Activated naive CD4-positive, alpha-beta T cell treated with anti-CD3 and anti-CD28 coated beads, Interleukin-2, amount 10 ng/mL, durations not matched to agents 7 days and 5 days (primary cell): ENCODE results near the gene GIGYF2.
A peak's percentile ranks its signal among the peaks of the same experiment; 100 is the strongest.

Experiments
- CTCF ChIA-PET: fragments of 350-600 bp; sonication (Branson Sonifier 250); formaldehyde crosslinking; loops from one replicate; lab custom pipeline; 2021; ENCODE audit warnings: antibody characterized with exemption; lab: Charles Lee
- DNase-seq: peaks from one replicate; pipeline ENCODE4 v3.0.0-alpha.2; 2020
- H3K27ac Mint-ChIP-seq: one replicate; pipeline ENCODE4 v1.8.0; 2021; ENCODE audit warnings: mild to moderate bottlenecking, moderate library complexity, mixed read lengths
- H3K27me3 Mint-ChIP-seq: one replicate; pipeline ENCODE4 v1.8.0; 2021; ENCODE audit warnings: mild to moderate bottlenecking, mixed read lengths
- H3K36me3 Mint-ChIP-seq: one replicate; pipeline ENCODE4 v1.8.0; 2021; ENCODE audit warnings: mixed read lengths
- H3K4me1 Mint-ChIP-seq: one replicate; pipeline ENCODE4 v1.8.0; 2021; ENCODE audit warnings: mixed read lengths
- H3K4me3 Mint-ChIP-seq: one replicate; pipeline ENCODE4 v1.8.0; 2021; ENCODE audit warnings: mild to moderate bottlenecking, moderate library complexity, mixed read lengths
- H3K9me3 Mint-ChIP-seq: one replicate; pipeline ENCODE4 v1.8.0; 2021; ENCODE audit warnings: mixed read lengths

GIGYF2 gene

GRCh38 chr2:232874677-232875223 is 177.6 kb downstream of the GIGYF2 start:
- peaks cover 45% of the 10 kb centered on the region for H3K27me3 Mint-ChIP-seq
- H3K9me3 Mint-ChIP-seq, result no peaks in the 10 kb centered on the region
- no peak overlapping the region for H3K27ac Mint-ChIP-seq
- H3K4me3 Mint-ChIP-seq, result peak overlapping the region; percentile 64
- no peaks in the 10 kb centered on the region for H3K36me3 Mint-ChIP-seq
- H3K4me1 Mint-ChIP-seq, result peaks cover 7% of the 10 kb centered on the region
- DNase-seq, result peak; percentile 8
- CTCF ChIA-PET, result no interaction called here

GRCh38 chr2:232875256-232876121 is 178.4 kb downstream of the GIGYF2 start:
- Mint-ChIP-seq H3K4me3 (peak overlapping the region; percentile 64), H3K36me3 (no peaks in the 10 kb centered on the region), H3K9me3 (no peaks in the 10 kb centered on the region), H3K4me1 (peaks cover 7% of the 10 kb centered on the region), H3K27me3 (peaks cover 45% of the 10 kb centered on the region), H3K27ac (no peak overlapping the region)
- CTCF ChIA-PET, result no interaction called here
- peak; percentile 20 for DNase-seq

- Mint-ChIP-seq H3K4me3 (peak overlapping the region; percentile 66), H3K36me3 (no peaks in the 10 kb centered on the region)
Measured at GRCh38 chr2:232876161-232876977, 179.2 kb downstream of the GIGYF2 start.

DNA sequence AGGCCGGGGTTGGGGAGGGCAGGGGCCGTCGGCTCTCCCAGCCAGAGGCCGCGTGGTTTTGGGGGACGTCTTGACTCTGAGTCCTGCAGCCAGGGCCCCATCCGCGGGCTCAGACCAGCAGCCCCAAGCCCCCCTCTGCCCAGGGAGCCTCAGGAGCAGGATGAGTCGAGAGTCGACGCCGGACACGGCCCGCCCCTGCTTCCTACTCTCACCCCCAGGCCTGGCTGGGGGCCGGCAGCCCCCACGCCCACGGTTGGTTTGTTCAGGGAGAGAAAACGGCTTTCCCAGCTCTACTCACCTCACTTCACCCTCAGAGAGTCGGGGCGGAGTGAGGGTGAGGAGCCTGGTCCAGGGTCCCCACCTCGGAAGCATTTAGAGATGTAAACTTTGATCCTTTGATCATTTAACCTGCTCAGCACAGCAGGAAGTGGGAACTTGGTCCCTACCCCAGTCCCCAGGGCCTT is 179.9 kb downstream of the GIGYF2 start:
- Mint-ChIP-seq H3K9me3 (no peaks in the 10 kb centered on the region), H3K27me3 (peaks cover 45% of the 10 kb centered on the region), H3K4me3 (peak overlapping the region; percentile 28), H3K4me1 (peaks cover 7% of the 10 kb centered on the region), H3K27ac (no peak overlapping the region), H3K36me3 (no peaks in the 10 kb centered on the region)
- CTCF ChIA-PET, result no interaction called here
- DNase-seq, result no peak

More at GRCh38 chr2:232876161-232876977, 179.2 kb downstream of the GIGYF2 start:
- no peaks in the 10 kb centered on the region for H3K9me3 Mint-ChIP-seq
- CTCF ChIA-PET, result no interaction called here
- peaks cover 7% of the 10 kb centered on the region for H3K4me1 Mint-ChIP-seq
- peaks cover 45% of the 10 kb centered on the region for H3K27me3 Mint-ChIP-seq
- DNase-seq, result peak; percentile 59
- no peak overlapping the region for H3K27ac Mint-ChIP-seq

GRCh38 chr2:232877940-232878511 is 180.9 kb downstream of the GIGYF2 start:
- H3K27ac Mint-ChIP-seq, result no peak overlapping the region
- H3K4me3 Mint-ChIP-seq, result peak overlapping the region; percentile 26
- CTCF ChIA-PET, result no interaction called here
- no peak for DNase-seq
- H3K9me3 Mint-ChIP-seq, result no peaks in the 10 kb centered on the region
- no peaks in the 10 kb centered on the region for H3K36me3 Mint-ChIP-seq
- peaks cover 7% of the 10 kb centered on the region for H3K4me1 Mint-ChIP-seq
- peaks cover 45% of the 10 kb centered on the region for H3K27me3 Mint-ChIP-seq

DNA sequence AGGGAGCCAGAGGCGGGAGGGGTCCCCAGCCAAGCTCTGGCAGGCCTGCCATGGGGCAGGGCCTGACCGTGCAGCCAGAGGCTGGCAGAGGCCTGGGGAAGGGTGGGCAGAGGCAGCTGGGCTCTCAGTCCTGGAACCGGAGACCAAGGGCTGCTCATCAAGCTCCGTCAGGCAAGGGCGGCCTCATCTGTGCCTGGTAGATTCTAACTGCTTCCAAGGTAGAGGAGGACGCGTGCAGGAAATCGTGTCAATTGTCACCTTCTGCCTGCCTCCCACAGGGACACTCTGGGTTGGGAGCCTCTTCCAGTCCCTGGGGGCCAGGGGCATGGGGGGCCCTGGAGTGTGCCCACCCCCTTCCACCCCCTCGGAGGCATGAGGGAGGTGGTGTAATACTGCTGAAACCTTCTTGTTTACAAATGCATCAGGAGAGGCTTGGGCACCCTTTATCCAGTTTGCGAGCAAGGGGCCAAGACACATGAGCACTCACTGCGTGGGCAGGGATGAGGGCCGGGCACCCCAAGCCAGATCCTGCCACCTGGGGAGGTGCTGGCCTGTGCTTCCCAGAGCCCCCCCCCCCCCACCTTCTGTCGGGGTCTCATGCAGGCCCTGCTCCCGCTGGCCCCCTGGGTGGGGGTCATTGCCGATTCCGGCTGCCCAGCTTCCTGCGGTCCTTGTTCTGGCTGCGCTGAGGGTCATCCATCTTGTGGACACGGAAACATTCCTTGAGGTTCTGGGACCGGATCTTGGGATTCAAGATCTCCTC is 181.9 kb downstream of the GIGYF2 start:
- no peak overlapping the region for H3K27ac Mint-ChIP-seq
- H3K4me3 Mint-ChIP-seq, result no peak overlapping the region
- H3K36me3 Mint-ChIP-seq, result no peaks in the 10 kb centered on the region
- no peak for DNase-seq
- no peaks in the 10 kb centered on the region for H3K9me3 Mint-ChIP-seq
- peaks cover 7% of the 10 kb centered on the region for H3K4me1 Mint-ChIP-seq
- peaks cover 39% of the 10 kb centered on the region for H3K27me3 Mint-ChIP-seq
- CTCF ChIA-PET, result no interaction called here

GRCh38 chr2:232879618-232880494 is 182.7 kb downstream of the GIGYF2 start:
- peaks cover 7% of the 10 kb centered on the region for H3K4me1 Mint-ChIP-seq
- CTCF ChIA-PET, result no interaction called here

DNA sequence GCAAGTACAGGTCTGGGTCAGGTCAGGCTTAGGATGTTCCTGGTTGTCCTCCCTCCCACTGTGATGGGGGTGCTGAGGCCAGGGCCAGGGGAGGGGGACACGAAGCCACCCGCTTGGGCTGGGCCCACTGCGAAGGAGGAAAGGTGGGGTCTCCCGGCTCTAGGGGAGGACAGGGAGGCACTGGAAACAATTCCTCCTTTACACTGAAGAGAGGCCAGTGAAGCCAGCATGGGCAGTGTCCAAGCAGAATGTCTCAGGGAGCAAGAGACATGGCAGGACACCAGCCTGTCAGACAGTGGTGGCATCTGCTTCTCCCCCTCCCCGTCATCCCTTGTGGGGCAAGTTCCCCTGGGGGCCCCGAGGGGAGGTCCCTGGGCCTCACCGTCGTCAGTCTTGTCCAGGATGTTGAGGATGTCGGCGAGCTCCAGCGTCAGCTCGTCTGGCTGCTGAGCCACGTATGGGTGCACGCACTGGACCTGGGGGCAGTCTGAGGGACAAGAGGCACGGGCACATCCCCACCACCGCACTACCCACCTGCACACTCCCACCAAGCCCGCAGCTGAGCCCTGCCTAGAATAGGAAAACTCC is 183.7 kb downstream of the GIGYF2 start:
- CTCF ChIA-PET, result no interaction called here
- H3K4me1 Mint-ChIP-seq, result no peaks in the 10 kb centered on the region
- H3K27ac Mint-ChIP-seq, result no peak overlapping the region
- no peak overlapping the region for H3K4me3 Mint-ChIP-seq
- DNase-seq, result no peak
- H3K9me3 Mint-ChIP-seq, result no peaks in the 10 kb centered on the region
- no peaks in the 10 kb centered on the region for H3K36me3 Mint-ChIP-seq
- peaks cover 24% of the 10 kb centered on the region for H3K27me3 Mint-ChIP-seq

More at GRCh38 chr2:232879618-232880494, 182.7 kb downstream of the GIGYF2 start:
- Mint-ChIP-seq H3K27ac (no peak overlapping the region), H3K36me3 (no peaks in the 10 kb centered on the region), H3K4me3 (no peak overlapping the region), H3K9me3 (no peaks in the 10 kb centered on the region), H3K27me3 (peaks cover 34% of the 10 kb centered on the region)
- no peak for DNase-seq

- no peak for DNase-seq
- CTCF ChIA-PET, result no interaction called here
- Mint-ChIP-seq H3K4me3 (no peak overlapping the region), H3K27me3 (peaks cover 17% of the 10 kb centered on the region), H3K4me1 (no peaks in the 10 kb centered on the region), H3K36me3 (no peaks in the 10 kb centered on the region), H3K27ac (no peak overlapping the region), H3K9me3 (no peaks in the 10 kb centered on the region)
Measured at GRCh38 chr2:232882085-232882484, 185.0 kb downstream of the GIGYF2 start.

DNA sequence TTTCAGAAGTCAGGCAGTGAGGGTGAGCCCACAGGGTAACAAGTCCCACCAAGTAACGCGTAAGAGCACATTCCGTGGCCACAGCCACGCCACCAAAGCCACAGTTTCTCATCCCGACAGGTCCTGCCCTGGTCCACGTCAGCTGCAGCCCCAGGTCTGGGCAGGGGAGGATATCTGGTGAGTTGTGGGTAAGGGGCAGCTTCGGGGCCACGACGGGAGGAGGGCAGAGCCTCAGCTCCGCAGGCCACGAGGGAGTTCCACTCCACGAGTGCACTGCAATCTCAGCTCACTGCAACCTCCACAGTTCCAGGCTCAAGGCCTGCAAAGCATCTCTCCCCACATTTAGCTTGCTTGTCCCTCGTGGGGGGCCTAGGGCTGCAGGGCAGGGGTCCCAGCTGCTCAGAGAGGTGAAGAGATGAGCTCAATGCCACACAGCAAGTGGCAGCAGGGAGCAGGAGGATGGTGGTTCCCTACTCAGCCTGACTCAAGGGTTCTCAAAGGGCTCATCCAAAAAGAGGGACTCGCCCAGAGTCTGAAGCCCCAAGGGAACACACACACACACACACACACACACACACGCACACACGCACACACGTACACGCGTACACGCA is 185.5 kb downstream of the GIGYF2 start:
- Mint-ChIP-seq H3K4me1 (no peaks in the 10 kb centered on the region), H3K27ac (no peak overlapping the region), H3K4me3 (no peak overlapping the region), H3K36me3 (no peaks in the 10 kb centered on the region), H3K27me3 (peaks cover 15% of the 10 kb centered on the region), H3K9me3 (no peaks in the 10 kb centered on the region)
- DNase-seq, result no peak
- CTCF ChIA-PET, result no interaction called here

GRCh38 chr2:232883116-232883721 is 186.1 kb downstream of the GIGYF2 start:
- Mint-ChIP-seq H3K27me3 (peaks cover 9% of the 10 kb centered on the region), H3K27ac (no peak overlapping the region), H3K36me3 (no peaks in the 10 kb centered on the region), H3K9me3 (peaks cover 3% of the 10 kb centered on the region), H3K4me3 (no peak overlapping the region), H3K4me1 (no peaks in the 10 kb centered on the region)
- CTCF ChIA-PET, result no interaction called here
- DNase-seq, result no peak

GRCh38 chr2:232884001-232884421 is 186.9 kb downstream of the GIGYF2 start:
- DNase-seq, result no peak

More at GRCh38 chr2:232884001-232884421, 186.9 kb downstream of the GIGYF2 start:
- CTCF ChIA-PET, result interaction anchor here (0.9 kb wide), 1 partner anchor 31 kb away, joined by 3 read pairs; no protein-coding TSS in a partner anchor
- peaks cover 3% of the 10 kb centered on the region for H3K9me3 Mint-ChIP-seq
- H3K4me3 Mint-ChIP-seq, result no peak overlapping the region
- no peak overlapping the region for H3K27ac Mint-ChIP-seq
- no peaks in the 10 kb centered on the region for H3K36me3 Mint-ChIP-seq
- peaks cover 5% of the 10 kb centered on the region for H3K27me3 Mint-ChIP-seq
- H3K4me1 Mint-ChIP-seq, result no peaks in the 10 kb centered on the region
